ENCODE data around the gene KIAA0753.

KIAA0753 gene

DNA sequence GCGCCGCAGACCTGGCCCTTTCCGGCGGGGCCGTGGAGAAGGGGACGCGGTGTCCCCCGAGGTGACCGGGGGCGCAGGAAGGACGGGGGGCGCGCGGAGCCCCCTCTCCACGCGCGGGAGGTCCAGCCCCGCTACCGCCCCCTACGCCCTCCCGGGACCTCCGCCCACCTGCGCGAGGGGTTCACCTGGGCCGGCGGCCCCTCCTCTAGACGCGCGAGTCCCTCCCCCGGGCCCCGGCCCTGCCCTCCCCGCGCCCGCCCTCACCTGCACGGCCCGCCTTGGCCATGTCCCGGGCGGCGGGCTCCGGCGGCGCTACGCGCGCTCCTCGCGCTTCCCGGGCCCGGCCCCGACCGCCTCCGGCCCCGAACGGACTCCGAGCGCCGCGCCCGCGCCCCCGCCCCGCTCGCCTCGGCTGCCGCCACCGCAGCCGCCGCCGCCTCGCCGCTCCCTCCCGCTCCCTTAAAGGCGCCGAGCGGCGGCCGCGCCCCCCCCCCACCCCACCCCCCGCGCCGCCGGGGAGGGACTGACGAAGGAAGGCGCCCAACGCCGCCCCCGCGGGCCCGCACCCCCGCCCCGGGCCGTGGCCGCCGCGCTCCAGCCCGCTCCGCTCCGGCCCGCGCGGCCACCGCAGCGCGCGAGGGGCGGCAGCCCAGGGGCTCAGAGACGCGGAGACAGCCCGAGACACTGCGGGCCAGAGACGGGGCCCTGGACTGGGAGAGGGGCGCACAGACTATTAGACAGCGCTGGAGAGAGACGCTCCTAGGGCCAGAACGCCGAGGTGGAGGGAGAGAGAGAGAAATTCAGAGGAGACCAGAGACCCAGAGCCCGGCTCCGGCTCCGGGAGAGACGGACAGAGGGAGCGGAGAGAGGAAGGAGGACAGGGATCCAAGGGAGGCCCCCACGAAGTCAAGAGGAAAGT is 84.1 kb downstream of the KIAA0753 start, which contains the start of gene PITPNM3:
Gene PITPNM3 (minus strand): TSS at position 435 of the 919 bp plus-strand sequence. CDS start 149 bp downstream, at position 286.
- H3K4me3 ChIP-seq (replicated peaks in 1 of 2; ENCODE audit: low read depth in 2 of 2, low read length in 2 of 2), result peak within 1 kb of the TSS; percentile 40 to 41
- no peak for DNase-seq (ENCODE audit: low read depth in 2 of 2)

GRCh38 chr17:6555331-6556120 is 85.0 kb downstream of the KIAA0753 start:
- peak overlapping the region; percentile 40 to 41 for H3K4me3 ChIP-seq (replicated peaks in 1 of 2; ENCODE audit: low read depth in 2 of 2, low read length in 2 of 2)
- peak; percentile 18 to 41 for DNase-seq (ENCODE audit: low read depth in 2 of 2)
- TF ChIP-seq, protein P1, sequence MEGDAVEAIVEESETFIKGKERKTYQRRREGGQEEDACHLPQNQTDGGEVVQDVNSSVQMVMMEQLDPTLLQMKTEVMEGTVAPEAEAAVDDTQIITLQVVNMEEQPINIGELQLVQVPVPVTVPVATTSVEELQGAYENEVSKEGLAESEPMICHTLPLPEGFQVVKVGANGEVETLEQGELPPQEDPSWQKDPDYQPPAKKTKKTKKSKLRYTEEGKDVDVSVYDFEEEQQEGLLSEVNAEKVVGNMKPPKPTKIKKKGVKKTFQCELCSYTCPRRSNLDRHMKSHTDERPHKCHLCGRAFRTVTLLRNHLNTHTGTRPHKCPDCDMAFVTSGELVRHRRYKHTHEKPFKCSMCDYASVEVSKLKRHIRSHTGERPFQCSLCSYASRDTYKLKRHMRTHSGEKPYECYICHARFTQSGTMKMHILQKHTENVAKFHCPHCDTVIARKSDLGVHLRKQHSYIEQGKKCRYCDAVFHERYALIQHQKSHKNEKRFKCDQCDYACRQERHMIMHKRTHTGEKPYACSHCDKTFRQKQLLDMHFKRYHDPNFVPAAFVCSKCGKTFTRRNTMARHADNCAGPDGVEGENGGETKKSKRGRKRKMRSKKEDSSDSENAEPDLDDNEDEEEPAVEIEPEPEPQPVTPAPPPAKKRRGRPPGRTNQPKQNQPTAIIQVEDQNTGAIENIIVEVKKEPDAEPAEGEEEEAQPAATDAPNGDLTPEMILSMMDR (IDR thresholded peaks at IDR 0.05; ENCODE audit: low read depth, low read length), result no peak

More for the DNA sequence above, 84.1 kb downstream of the KIAA0753 start, which contains the start of gene PITPNM3:
- TF ChIP-seq, protein P1 (IDR thresholded peaks at IDR 0.05; ENCODE audit: low read depth, low read length), result no peak

DNA sequence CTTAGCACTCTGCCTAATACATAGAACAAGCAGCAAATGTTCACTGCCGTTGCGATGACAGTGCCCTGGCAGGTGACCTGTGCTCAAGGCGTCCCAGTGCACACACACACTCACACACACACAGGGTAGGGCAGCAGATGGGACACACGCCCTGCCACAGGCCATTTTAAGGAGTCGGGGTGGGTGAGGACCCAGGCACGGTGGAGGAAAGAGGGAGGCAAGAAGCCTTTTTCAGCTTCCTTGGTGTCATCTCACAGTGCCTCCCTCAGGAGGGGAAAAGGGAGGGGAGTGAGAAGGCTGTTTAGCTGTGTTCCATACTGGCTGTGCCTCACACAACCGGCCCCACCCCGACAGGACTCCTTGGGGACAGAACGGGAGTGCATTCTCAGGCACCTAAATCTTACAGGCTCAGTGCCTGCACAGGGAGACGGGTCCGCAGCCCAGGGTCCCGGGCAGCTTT is 85.6 kb downstream of the KIAA0753 start:
- TF ChIP-seq, protein P1 (IDR thresholded peaks at IDR 0.05; ENCODE audit: low read depth, low read length), result no peak
- H3K4me3 ChIP-seq (replicated peaks in 1 of 2; ENCODE audit: low read depth in 2 of 2, low read length in 2 of 2), result no peak overlapping the region
- no peak for DNase-seq (ENCODE audit: low read depth in 2 of 2)

- no peak overlapping the region for H3K4me3 ChIP-seq (replicated peaks in 1 of 2; ENCODE audit: low read depth in 2 of 2, low read length in 2 of 2)
- no peak for DNase-seq (ENCODE audit: low read depth in 2 of 2)
- TF ChIP-seq, protein P1 (IDR thresholded peaks at IDR 0.05; ENCODE audit: low read depth, low read length), result no peak
Observed at GRCh38 chr17:6554342-6554741, 86.2 kb downstream of the KIAA0753 start.

GRCh38 chr17:6551869-6552531 is 88.5 kb downstream of the KIAA0753 start:
- H3K4me3 ChIP-seq (replicated peaks in 1 of 2; ENCODE audit: low read depth in 2 of 2, low read length in 2 of 2), result no peak overlapping the region
- TF ChIP-seq, protein P1 (IDR thresholded peaks at IDR 0.05; ENCODE audit: low read depth, low read length), result no peak
- DNase-seq (ENCODE audit: low read depth in 2 of 2), result peak in 1 of 2 donors; percentile 30

DNA sequence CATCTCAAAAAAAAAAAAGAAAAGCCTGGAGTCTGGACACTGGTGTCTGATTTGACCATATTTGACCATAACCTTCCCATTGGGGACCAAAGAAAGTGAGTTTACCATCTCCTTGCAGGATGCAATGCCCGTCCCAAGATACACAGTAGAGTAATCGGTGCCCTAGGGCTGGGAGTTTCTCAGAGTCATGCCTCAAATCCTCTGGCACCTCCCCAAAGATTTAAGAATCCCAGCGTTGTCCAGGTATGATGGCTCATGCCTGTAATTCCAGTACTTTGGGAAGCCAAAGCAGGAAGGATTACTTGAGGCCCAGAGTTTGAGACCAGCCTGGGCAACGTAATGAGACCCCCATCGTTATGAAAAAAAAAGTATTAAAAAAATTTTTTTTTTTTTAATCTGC is 89.2 kb downstream of the KIAA0753 start:
- DNase-seq (ENCODE audit: low read depth in 2 of 2), result no peak
- TF ChIP-seq, protein P1 (IDR thresholded peaks at IDR 0.05; ENCODE audit: low read depth, low read length), result no peak
- H3K4me3 ChIP-seq (replicated peaks in 1 of 2; ENCODE audit: low read depth in 2 of 2, low read length in 2 of 2), result no peak overlapping the region

Data from cardiac fibroblast (primary cell).